T-helper 2 cell treated with Interferon-gamma antibody and Interleukin-4, amounts not matched to agents 100 ng/mL and 5 ng/mL, for 36 hours (primary cell): ENCODE measurements around the gene XIRP2. TPM values are rescaled to one million over a fixed set of nuclear protein-coding genes. Genes with fewer than 3 reads are reported as not detected.

Source experiments
- intact Hi-C: fragments of 100-400 bp; cut with micrococcal nuclease; formaldehyde crosslinking; loops from one replicate; pipeline ENCODE4 v1.15.1; 2023
- total RNA-seq: library from RNA; stranded (reverse); gene quantifications from 2 replicates; pipeline ENCODE4 v1.2.3, GENCODE V29; 2022

XIRP2 gene
- total RNA-seq, 1 donor from 2014 or later: not detected

GRCh38 chr2:167134381-167135072 is 246.2 kb downstream of the XIRP2 start:
- intact Hi-C loops: no loop called here

- intact Hi-C loops: no loop called here
Observed at GRCh38 chr2:167135706-167136105, 247.4 kb downstream of the XIRP2 start.

GRCh38 chr2:167136879-167137596 is 248.8 kb downstream of the XIRP2 start:
- intact Hi-C loops: no loop called here

- intact Hi-C loops: no loop called here
Observed at GRCh38 chr2:167140330-167140729, 252.1 kb downstream of the XIRP2 start.

- intact Hi-C loops: no loop called here
Observed at GRCh38 chr2:167140767-167141166, 252.5 kb downstream of the XIRP2 start.

GRCh38 chr2:167142554-167142953 is 254.3 kb downstream of the XIRP2 start:
- intact Hi-C loops: no loop called here

GRCh38 chr2:167144179-167144898 is 256.1 kb downstream of the XIRP2 start:
- intact Hi-C loops: no loop called here

- intact Hi-C loops: no loop called here
Observed at GRCh38 chr2:167147271-167147941, 259.1 kb downstream of the XIRP2 start.

- intact Hi-C loops: no loop called here
Observed at GRCh38 chr2:167151894-167152293, 263.6 kb downstream of the XIRP2 start.

GRCh38 chr2:167157523-167157922 is 269.2 kb downstream of the XIRP2 start:
- intact Hi-C loops: no loop called here

GRCh38 chr2:167177196-167177595 is 288.9 kb downstream of the XIRP2 start:
- intact Hi-C loops: no loop called here

GRCh38 chr2:167181134-167181533 is 292.9 kb downstream of the XIRP2 start:
- intact Hi-C loops: no loop called here

- intact Hi-C loops: no loop called here
Observed at GRCh38 chr2:167181688-167182087, 293.4 kb downstream of the XIRP2 start.

- intact Hi-C loops: no loop called here
Observed at GRCh38 chr2:167182403-167182802, 294.1 kb downstream of the XIRP2 start.

- intact Hi-C loops: no loop called here
Observed at GRCh38 chr2:167183931-167184330, 295.7 kb downstream of the XIRP2 start.

GRCh38 chr2:167186465-167186864 is 298.2 kb downstream of the XIRP2 start:
- intact Hi-C loops: no loop called here

GRCh38 chr2:167187049-167187727 is 298.9 kb downstream of the XIRP2 start:
- intact Hi-C loops: no loop called here

- intact Hi-C loops: no loop called here
Observed at GRCh38 chr2:167187978-167188967, 300.0 kb downstream of the XIRP2 start.

GRCh38 chr2:167190053-167190452 is 301.8 kb downstream of the XIRP2 start:
- intact Hi-C loops: no loop called here

GRCh38 chr2:167191588-167191987 is 303.3 kb downstream of the XIRP2 start:
- intact Hi-C loops: no loop called here
